Measurements from ENCODE around the gene PRUNE2.

The PRUNE2 gene

DNA sequence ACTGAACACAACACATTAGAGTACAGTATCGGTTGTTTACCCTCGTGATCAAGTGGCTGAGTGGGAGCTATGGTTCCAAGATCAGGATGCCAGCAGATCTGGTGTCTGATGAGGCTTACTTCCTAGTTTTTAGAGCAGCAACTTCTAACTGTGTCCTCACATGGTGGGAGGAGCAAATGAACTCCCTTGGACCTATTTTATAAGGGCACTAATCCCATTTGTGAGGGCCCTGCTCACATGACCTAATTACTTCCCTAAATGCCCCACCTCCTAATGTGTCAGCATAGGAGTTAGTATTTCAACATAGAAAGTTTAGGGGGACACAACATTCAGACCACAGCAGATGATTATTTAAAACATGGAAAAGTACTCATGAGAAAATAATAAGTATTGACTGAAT, 335.1 kb downstream of the PRUNE2 start:
- DNase-seq (ENCODE audit: low read depth) = no peak

DNA sequence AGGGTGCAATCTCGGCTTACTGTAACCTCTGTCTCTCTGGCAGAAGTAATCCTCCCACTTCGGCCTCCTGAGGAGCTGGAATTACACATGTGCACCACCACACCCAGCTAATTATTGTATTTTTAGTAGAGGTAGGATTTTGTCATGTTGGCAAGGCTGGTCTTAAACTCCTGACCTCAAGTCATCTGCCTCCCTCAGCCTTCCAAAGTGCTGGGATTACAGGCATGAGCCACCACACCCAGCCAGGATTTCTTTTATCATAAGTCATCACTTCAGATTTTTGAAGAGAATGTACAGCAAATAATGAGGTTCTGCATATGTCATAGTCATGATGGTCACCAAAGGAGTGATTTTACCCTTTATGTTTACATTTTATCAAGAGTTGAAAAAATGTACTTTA, 338.8 kb downstream of the PRUNE2 start:
- DNase-seq (ENCODE audit: low read depth) = peak; percentile 13

DNA sequence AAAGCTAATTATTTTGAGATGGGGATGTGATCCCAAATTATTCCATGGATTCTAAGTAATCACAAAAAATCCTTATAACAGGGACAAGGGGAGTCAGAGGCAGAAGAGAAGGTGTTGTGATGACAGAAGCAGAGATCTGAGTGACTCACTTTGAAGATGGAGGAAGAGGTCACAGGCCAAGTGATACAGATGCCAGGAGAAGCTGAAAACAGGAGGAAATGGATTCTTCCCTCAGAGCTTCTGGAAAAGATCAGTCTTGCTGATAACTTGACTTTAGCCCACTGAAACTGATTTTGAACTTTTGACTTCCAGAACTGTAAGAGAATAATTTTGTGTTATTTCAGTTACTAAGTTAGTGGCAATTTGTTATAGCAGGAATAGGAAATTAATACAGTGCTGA, 341.6 kb downstream of the PRUNE2 start:
- DNase-seq (ENCODE audit: low read depth) = peak; percentile 58

DNA sequence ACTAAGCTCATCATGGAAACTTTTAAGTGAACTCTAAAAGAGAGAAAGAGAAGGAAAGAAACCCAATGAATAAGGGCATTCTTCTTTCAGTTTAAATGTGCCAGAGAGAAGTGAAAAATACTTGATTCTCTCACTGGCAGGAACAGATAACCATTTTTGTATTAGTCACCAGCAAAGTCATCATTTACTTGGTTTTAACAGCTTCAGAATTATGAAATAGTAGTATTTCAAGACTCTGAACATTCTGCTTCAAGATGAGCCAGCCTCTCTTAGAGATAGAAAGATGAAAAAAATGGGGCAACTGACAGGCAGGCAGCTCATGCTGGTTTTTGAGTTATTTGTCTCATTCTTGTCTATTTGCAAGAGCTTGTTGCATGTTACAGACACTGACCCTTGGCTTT, 343.4 kb downstream of the PRUNE2 start:
- DNase-seq (ENCODE audit: low read depth) = peak; percentile 72

DNA sequence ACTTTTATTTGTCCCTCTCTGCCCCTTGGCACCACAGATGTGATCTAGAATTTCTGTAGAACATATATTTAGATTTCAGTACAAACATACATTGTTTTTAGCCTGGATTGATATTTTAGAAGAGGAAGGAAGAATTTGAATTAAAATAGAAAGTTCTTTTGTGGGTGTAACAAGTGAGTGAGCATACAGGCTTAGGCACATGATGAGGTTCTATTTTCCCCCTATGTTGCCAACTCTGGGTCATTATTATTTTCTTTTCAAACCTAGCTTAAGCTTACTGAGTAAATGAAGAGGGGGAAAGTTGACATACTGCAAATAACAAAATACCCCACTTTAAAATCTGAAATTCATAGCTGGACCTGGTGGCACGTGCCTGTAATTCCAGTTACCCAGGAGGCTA, 344.0 kb downstream of the PRUNE2 start:
- DNase-seq (ENCODE audit: low read depth) = no peak

Measured in ELR (cell line).